HG03045 (cell line): ENCODE measurements around the gene LRRC59.
"Not testable (repeated sequence)": the region's sequence is repeated elsewhere in the genome, so short reads cannot be mapped to it uniquely, and the experiment has no call there.

ENCODE experiments used
- ATAC-seq: cut with Tn5 transposase; IDR thresholded peaks from one replicate; pipeline ENCODE4 v1.9.1; 2021; ENCODE audit warnings: mild to moderate bottlenecking, moderate library complexity; ENCODE audit not compliant: unreplicated experiment

Gene LRRC59

GRCh38 chr17:50348522-50349242 lies 48.6 kb downstream of the LRRC59 start:
- no peak for ATAC-seq

- ATAC-seq: no peak
These were observed 49.4 kb downstream of the LRRC59 start for GRCh38 chr17:50347894-50348291.

GRCh38 chr17:50347117-50347893 lies 50.0 kb downstream of the LRRC59 start:
- ATAC-seq: no peak

- peak; percentile 50 for ATAC-seq
These were observed 50.8 kb downstream of the LRRC59 start for GRCh38 chr17:50346313-50347116.

GRCh38 chr17:50345432-50346312 lies 51.7 kb downstream of the LRRC59 start, which contains the start of gene XYLT2:
Gene XYLT2, plus strand, starts transcription at chr17:50346126. Its CDS starts 15 bp downstream, at chr17:50346141.
- ATAC-seq: peak; percentile 80

- ATAC-seq: no peak
These were observed 52.5 kb downstream of the LRRC59 start for GRCh38 chr17:50344731-50345365.

- ATAC-seq: no peak
These were observed 57.9 kb downstream of the LRRC59 start for GRCh38 chr17:50339381-50339780.

GRCh38 chr17:50338645-50339044 lies 58.7 kb downstream of the LRRC59 start:
- no peak for ATAC-seq

GRCh38 chr17:50337956-50338355 lies 59.4 kb downstream of the LRRC59 start:
- no peak for ATAC-seq

- ATAC-seq: not testable (repeated sequence)
These were observed 63.8 kb downstream of the LRRC59 start for GRCh38 chr17:50333291-50334057.

- ATAC-seq: no peak
These were observed 65.1 kb downstream of the LRRC59 start for GRCh38 chr17:50332196-50332595.
